Stimulated activated CD8-positive, alpha-beta memory T cell treated with anti-CD3 and anti-CD28 coated beads, Interleukin-15, amount 100 ng/mL, for 4 hours (primary cell): ENCODE results near the gene CFL1.
"Not testable (repeated sequence)": the region's sequence is repeated elsewhere in the genome, so short reads cannot be mapped to it uniquely, and the experiment has no call there.

Experiments
- DNase-seq, 2 donors: peaks; one replicate each; pipeline ENCODE4 v3.0.0-alpha.2; 2020; ENCODE audit warnings: low read depth in 2 of 2

CFL1 gene

DNA sequence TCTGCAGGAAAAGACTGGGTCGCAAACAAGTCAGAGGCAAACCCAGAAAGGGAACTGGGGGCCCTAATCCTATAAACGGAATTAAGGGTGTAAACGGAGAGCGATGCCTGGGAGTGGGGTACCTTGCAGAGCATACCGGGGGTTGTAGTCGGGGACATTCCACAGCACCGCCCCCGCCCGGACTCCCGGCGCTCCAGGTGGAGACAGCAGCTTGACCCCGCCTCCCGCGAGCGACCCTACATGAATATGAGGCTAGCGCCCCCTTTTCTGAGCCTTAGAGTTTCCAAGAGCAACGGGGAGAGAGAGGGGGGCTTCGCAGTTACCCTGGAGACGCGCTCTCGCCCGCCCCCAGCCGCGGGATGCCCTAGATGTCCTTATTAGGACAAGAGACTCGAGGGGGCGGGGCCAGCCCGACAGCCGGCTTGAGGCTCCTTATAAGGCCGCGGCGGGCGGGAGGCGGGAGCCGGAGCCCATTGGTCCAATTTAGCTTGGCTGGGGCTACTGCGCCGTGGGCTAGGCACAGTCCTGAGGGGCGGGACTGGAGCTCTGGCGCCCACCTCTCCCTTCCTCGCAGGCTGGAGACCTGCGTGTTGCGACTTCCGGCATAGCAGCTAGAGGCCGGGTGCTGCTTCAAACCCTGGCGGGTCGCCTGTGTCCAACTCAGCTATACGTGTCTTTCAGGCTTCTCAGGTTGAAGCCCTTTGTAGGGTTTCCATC is 1.3 kb upstream of the CFL1 start:
- DNase-seq = peak; percentile 95 to 97

DNA sequence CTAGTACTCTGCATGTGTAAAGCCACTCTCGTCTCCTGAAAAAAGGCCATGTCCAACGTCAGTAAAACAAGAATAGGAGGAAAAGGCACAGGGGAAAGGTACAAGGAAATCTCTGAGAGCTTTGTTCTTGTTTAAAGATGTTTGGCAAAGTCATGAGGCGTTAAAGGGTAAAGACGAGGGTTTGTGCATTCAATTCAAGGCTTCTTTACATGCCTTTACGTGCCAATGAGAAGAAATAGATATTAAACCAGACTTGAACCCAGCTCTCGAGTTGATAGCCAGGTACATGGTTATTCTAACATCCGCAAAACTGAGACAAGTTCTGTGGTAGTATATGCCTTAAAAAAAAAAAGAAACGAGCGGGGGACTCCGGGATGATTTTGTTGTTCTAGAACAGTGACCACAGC is 704 bp upstream of the CFL1 start:
- DNase-seq = no peak

DNA sequence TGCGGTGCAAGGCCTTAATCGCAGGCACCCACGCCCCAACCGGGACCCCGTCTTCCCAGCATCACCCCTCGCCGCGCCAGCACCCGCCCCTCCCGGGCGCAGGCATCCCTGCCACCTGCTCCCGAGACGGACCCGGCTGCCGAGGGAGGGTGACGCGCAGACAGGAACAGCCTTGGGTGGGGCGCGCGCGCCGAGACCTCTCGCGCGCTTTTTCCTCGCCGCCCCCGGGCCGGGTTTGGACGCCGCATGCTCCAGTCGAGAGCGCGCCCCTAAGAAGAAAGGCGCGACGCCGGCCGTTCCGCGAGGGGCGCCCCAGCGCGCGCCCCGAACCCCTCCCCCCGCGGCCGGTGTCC is 504 bp downstream of the CFL1 start:
- DNase-seq = peak in 1 of 2 donors; percentile 55

GRCh38 chr11:65856689-65857499 is 1.1 kb downstream of the CFL1 start:
- DNase-seq = peak; percentile 70 to 73

DNA sequence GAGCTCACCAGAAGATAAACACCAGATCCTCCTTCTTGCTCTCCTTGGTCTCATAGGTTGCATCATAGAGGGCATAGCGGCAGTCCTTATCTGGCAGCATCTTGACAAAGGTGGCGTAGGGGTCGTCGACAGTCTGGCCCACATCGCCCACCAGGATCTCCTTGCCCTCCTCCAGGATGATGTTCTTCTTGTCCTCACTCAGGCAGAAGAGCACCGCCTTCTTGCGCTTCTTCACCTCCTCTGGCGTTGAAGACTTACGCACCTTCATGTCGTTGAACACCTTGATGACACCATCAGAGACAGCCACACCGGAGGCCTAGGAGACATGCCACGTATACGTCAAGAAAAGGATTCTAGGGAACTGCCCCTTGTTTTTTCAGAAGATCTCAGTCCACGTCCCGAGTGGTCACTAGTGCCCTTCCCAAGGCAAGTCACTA is 2.0 kb downstream of the CFL1 start:
- no peak for DNase-seq

DNA sequence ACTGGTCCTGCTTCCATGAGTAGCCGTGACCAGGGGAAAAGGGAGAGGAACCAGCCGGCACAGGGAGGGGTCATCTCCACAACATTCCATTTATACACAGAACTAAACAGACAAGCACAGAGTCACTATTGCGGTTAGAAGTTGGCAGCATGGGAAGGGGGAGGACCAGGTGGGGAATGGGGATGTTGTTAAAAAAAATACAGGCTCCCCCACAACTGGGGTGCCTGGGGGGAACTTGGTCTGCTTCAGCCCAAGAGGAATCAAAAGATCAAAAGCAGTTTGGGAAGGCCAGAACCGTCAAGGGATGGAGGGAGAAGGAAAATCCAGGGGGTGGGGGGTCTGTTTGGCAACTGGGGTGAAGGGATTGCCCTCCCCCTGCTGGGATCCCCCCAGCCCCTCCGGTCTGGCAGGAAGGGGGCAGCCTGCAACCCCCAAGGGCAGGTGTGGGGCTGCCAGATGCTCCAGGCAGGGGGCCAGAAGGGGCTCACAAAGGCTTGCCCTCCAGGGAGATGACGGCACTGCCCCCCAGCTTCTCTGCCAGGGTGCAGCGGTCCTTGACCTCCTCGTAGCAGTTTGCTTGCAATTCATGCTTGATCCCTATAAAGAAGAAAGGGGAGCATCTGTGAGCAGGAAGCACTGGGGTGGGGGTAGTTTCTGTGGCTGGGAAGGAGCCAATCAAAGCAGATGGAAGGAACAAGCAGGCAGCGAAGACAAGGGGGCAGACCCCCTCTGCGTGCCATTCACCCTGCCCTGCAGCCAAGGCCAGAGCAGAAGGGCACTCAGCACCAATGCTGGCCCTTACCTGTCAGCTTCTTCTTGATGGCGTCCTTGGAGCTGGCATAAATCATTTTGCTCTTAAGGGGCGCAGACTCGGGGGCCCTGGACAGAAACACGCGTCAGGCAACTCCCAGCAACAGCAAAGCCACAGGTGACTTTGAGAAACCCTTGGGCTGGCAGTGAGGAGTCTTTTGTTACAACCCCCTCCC is 2.8 kb downstream of the CFL1 start:
- no peak for DNase-seq

- DNase-seq = no peak
Observed at GRCh38 chr11:65854161-65854592, 3.8 kb downstream of the CFL1 start.

- no peak for DNase-seq
Observed at GRCh38 chr11:65853246-65853979, 4.6 kb downstream of the CFL1 start.

- DNase-seq = no peak
Observed at GRCh38 chr11:65852508-65853245, 5.3 kb downstream of the CFL1 start.

DNA sequence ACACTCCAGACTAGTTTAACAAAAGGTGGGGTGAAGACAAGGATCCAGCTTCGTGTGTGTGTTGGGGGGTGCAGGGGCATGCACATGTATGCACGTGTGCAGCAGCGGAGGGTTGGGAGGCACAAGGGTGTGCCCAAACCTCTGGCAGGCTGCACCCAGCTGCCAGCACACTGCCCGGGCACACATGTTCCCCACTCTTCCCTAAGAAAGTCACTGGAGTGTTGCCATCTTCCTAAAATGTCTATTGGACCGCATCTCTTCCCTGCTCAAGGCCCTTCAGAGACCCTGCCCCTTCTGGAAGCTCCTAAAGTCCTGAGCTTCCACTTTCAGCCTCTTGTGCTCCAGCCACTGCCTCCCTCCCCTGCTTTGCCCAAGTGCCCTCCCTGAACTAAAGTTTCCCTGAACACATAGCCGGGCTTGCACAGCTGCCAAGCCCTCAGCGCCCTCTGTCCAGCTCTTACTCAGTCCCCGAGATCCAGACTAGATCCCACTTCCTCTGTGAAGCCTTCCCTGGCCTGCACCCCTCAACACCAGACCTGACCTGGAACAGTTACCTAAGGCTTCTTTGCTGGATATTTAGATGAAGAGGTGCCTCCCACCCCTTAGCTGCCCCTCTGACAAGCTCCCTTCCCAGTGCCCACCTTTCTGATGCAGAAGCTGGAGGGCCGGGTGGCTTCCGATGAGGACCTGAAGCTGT is 6.0 kb downstream of the CFL1 start:
- no peak for DNase-seq

- no peak for DNase-seq
Observed at GRCh38 chr11:65851083-65851579, 6.8 kb downstream of the CFL1 start.

DNA sequence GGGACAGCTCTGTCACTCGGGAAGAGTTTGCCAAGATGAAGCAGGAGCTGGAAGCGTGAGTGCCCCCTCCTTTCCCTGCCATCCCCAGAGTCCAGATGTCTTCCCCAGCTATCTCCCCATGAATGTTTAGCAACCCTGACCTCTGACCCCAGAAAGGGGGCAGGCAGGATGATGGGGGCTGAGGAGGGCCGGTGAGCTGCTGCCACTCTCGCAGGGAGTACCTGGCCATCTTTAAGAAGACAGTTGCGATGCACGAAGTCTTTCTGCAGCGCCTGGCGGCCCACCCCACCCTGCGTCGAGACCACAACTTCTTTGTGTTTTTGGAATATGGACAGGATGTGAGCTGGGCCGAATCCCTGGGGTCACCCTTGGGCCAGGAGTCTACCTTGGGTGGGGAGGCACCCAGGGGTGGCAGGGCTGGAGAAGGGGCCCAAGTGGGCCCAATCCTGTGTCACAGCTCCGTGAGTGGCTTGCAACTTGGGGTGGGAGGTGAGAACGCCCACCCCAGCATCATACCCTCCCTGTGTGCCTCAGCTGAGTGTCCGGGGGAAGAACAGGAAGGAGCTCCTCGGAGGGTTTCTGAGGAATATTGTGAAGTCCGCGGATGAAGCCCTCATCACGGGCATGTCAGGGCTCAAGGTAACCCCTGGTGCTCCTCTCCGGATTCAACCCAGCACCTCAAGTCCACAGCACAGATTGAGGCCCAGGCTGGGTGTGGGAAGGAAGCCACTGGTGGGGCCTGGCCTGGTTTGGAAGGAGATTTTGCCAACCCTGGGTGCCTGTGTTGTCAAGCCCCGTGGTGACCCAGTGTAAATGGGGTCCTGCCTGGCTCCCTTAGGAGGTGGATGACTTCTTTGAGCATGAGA is 7.5 kb downstream of the CFL1 start:
- no peak for DNase-seq

GRCh38 chr11:65849771-65850216 is 8.2 kb downstream of the CFL1 start:
- DNase-seq = no peak

DNA sequence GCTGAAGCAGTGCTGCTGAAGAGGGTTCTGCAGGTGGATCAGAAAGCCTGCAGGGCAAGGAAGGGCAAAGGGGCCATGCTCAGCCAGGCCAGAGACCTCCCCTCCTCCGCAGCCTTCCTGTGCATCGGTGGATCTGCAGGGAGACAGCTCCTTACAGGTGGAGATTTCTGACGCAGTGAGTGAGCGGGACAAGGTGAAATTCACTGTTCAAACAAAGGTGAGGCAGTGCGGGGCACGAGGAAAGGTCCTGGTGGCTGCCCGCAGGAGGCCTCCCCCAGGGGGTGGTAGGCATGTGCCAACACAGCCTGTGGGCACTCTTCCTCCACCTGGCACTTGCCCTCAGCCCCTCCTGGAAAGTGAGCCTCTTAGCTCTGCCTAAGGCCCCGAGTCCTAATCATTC is 8.6 kb downstream of the CFL1 start:
- no peak for DNase-seq

GRCh38 chr11:65848693-65849092 is 9.3 kb downstream of the CFL1 start:
- DNase-seq = not testable (repeated sequence)

DNA sequence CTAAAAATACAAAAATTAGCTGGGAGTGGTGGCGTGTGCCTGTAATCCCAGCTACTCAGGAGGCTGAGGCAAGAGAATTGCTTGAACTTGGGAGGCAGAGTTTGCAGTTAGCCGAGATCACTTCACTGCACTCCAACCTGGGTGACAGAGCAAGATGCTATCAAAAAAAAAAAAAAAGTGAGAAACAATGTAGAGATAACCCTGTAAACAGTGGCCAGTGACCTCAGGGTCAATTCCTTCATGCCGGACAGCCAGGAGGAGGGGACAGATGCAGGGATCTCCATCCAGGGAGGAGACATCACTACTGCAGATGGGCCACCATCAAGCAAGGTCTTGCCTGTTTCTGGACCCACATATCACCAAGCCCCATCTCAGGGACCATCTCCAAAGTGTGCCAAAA is 10.2 kb downstream of the CFL1 start:
- no peak for DNase-seq

DNA sequence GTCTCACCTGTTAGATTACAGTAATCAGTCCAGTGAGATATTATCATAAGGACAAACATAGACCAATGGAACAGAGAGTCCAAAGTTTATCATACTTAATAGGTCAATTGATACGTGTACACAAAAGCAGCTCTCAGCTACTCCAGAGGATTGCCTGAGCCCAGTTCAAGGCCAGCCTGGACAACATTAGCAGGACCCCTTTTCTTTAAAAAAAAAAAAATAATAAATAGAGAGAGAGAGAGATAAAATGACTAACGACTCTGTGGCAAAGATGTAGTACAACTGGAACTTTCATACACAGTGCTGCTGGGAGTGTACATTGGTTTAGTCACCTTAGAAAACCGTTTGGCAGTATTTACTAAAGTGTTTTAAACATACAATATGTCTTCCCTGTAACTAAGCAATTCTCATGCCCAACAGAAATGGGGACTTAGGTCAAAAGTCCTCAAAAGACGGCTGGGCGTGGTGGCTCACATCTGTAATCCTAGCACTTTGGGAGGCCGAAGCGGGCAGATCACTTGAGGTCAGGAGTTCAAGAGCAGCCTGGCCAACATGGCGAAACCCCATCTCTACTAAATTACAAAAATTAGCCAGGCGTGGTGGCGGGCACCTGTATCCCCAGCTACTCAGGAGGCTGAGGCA is 13.6 kb downstream of the CFL1 start:
- DNase-seq = no peak

GRCh38 chr11:65843811-65844210 is 14.2 kb downstream of the CFL1 start:
- no peak for DNase-seq
